Keratinocyte (primary cell): ENCODE results near the gene MIEF2. TPM values are rescaled to one million over a fixed set of nuclear protein-coding genes. Genes with fewer than 3 reads are reported as not detected.
"Not testable (repeated sequence)": the region's sequence is repeated elsewhere in the genome, so short reads cannot be mapped to it uniquely, and the experiment has no call there.

Experiments used
- DNase-seq: peaks from one replicate; pipeline ENCODE4 v3.0.0-alpha.2; 2011; ENCODE audit warnings: low read depth, missing footprints, low spot score
- FAIRE-seq: peaks from 2 replicates; lab custom pipeline; 2011; peaks lifted over from hg19 to GRCh38; lab: Jason Lieb, UNC
- H2AFZ ChIP-seq: 2 replicates; pipeline ENCODE4 v1.6.0; 2012; ENCODE audit warnings: low read length, control low read depth, inconsistent platforms; ENCODE audit not compliant: control insufficient read depth
- H3K27ac ChIP-seq: 2 replicates; pipeline ENCODE4 v1.5.1; 2011; ENCODE audit warnings: low read length; ENCODE audit not compliant: control insufficient read depth, insufficient read depth
- H3K27me3 ChIP-seq: 3 replicates; pipeline ENCODE4 v1.6.0; 2011; ENCODE audit warnings: low read length; ENCODE audit not compliant: control insufficient read depth, insufficient read depth; ENCODE audit errors: extremely low read depth
- H3K36me3 ChIP-seq, 2 experiments: 2 replicates in 1 of 2; 3 replicates in 1 of 2; pipeline ENCODE4 v1.5.1; 2011; ENCODE audit warnings: low read length in 2 of 2, mild to moderate bottlenecking in 1 of 2; ENCODE audit not compliant: control insufficient read depth in 2 of 2, insufficient read depth in 2 of 2; ENCODE audit errors: extremely low read depth in 1 of 2
- H3K4me1 ChIP-seq: 3 replicates; pipeline ENCODE4 v1.5.1; 2011; ENCODE audit warnings: low read length; ENCODE audit not compliant: control insufficient read depth, insufficient read depth; ENCODE audit errors: extremely low read depth
- H3K4me2 ChIP-seq: 3 replicates; pipeline ENCODE4 v1.6.0; 2011; ENCODE audit warnings: low read depth, low read length; ENCODE audit not compliant: control insufficient read depth, insufficient read depth; ENCODE audit errors: extremely low read depth
- H3K4me3 ChIP-seq, 3 experiments: fragments of 200-600 bp in 1 of 3; sonication (generic) in 1 of 3; 2 replicates in 2 of 3; 3 replicates in 1 of 3; pipeline ENCODE4 v1.5.1; 2011 to 2016; ENCODE audit warnings: low read length in 3 of 3, mild to moderate bottlenecking in 3 of 3, control low read depth in 2 of 3, inconsistent platforms in 1 of 3, low read depth in 1 of 3, mixed read lengths in 1 of 3, mixed run types in 1 of 3, moderate library complexity in 1 of 3; ENCODE audit not compliant: control insufficient read depth in 2 of 3, insufficient read depth in 2 of 3; ENCODE audit errors: extremely low read depth in 1 of 3
- H3K79me2 ChIP-seq: 2 replicates; pipeline ENCODE4 v1.6.0; 2012; ENCODE audit warnings: low read length; ENCODE audit not compliant: control insufficient read depth, insufficient read depth
- H3K9ac ChIP-seq: 3 replicates; pipeline ENCODE4 v1.6.0; 2011; ENCODE audit warnings: low read length; ENCODE audit not compliant: control insufficient read depth, insufficient read depth; ENCODE audit errors: extremely low read depth
- H3K9me1 ChIP-seq: 3 replicates; pipeline ENCODE4 v1.6.0; 2011; ENCODE audit warnings: low read length; ENCODE audit not compliant: control insufficient read depth, insufficient read depth; ENCODE audit errors: extremely low read depth
- H3K9me3 ChIP-seq: 2 replicates; pipeline ENCODE4 v1.5.1; 2012; ENCODE audit warnings: low read depth, low read length; ENCODE audit not compliant: control insufficient read depth
- H4K20me1 ChIP-seq: 3 replicates; pipeline ENCODE4 v1.6.0; 2011; ENCODE audit warnings: low read length; ENCODE audit not compliant: control insufficient read depth, insufficient read depth; ENCODE audit errors: extremely low read depth
- EZH2 ChIP-seq: IDR thresholded peaks from one replicate; pipeline ENCODE4 v1.6.1; 2012; ENCODE audit warnings: inconsistent platforms, mild to moderate bottlenecking, low read length, moderate library complexity
- dilution Hi-C: fragments of 300-500 bp; cut with MboI; formaldehyde crosslinking; loops from one replicate; pipeline ENCODE4 v1.7.0; 2020; ENCODE audit warnings: low sequenced_read_pairs; ENCODE audit not compliant: extremely low pct_ligation_motif_present
- polyA plus RNA-seq, 5 experiments: library from polyadenylated mRNA; depleted of rRNA in 3 of 5; stranded (reverse) in 3 of 5; stranded (forward) in 1 of 5; unstranded in 1 of 5; fragments of >200 nt; gene quantifications; 1 replicate in 1 of 5; 2 replicates in 3 of 5; 3 replicates in 1 of 5; pipeline versions ENCODE4 v1.2.1 to v1.2.3, GENCODE V29; 2011 to 2012; ENCODE audit warnings: missing spikeins in 2 of 5, low read depth in 1 of 5, low replicate concordance in 1 of 5
- TF ChIP-seq, protein P1 (sequence below), 3 experiments: IDR thresholded peaks in 1 of 3; conservative IDR thresholded peaks in 1 of 3; optimal IDR thresholded peaks in 1 of 3; 2 replicates in 2 of 3; 3 replicates in 1 of 3; pipeline versions ENCODE3 to v1.5.1; 2011; ENCODE audit warnings: low read length in 3 of 3, mild to moderate bottlenecking in 3 of 3, moderate library complexity in 2 of 3, control low read depth in 1 of 3, inconsistent platforms in 1 of 3; ENCODE audit not compliant: insufficient read depth in 2 of 3; ENCODE audit errors: extremely low read depth in 1 of 3

MIEF2 gene
- polyA plus RNA-seq, 1 donor (not counting 4 experiments of a cell fraction or from before 2014, with no cell fraction given): 7.9 TPM

DNA sequence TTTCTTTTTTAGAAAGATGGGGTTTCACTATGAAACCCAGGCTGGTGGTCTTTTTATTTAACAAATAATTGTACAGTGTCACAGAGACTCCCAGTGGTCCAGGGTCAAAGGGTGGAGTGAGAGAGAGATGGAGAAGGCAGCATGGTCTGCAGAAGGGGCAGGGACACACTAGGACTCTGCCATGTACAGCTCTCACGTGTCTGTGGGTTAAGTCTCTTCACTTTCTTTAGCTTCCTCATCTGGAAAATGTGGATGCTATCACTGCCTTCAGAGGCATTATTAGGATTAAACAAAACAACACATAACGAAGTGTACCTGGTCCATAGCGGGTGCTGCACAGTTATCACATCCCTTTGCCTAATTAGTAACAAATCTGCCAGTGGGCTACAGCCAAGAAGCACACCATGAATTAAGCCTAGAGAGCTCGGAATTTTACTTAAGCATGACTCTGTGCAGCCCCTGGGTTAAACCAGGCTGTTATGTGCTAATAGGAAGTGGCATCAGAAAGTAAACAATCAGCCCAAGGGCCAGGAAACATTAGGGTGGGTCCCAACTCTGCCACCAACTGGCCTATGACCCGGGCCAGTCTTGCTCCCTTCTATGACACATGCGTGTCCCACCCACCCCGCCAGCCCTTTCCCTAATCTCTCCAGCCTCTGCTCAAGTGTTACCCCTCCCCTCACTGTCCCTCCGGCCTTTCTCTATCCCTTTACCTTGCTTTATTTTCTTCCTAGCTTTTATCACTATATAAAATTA is 40.4 kb downstream of the MIEF2 start:
- H3K4me1 ChIP-seq: no peaks in the 10 kb centered on the region
- H3K27me3 ChIP-seq: no peaks in the 10 kb centered on the region
- no peaks in the 10 kb centered on the region for H3K9me1 ChIP-seq
- H3K79me2 ChIP-seq: no peaks in the 10 kb centered on the region
- no peak overlapping the region for H3K4me3 ChIP-seq
- no peak overlapping the region for H3K27ac ChIP-seq
- peaks cover 21 to 27% of the 10 kb centered on the region in 2 experiments for H3K36me3 ChIP-seq
- no peaks in the 10 kb centered on the region for H4K20me1 ChIP-seq
- dilution Hi-C loops: no loop called here
- DNase-seq (no peak), FAIRE-seq (no peak)
- H3K9ac ChIP-seq: no peak overlapping the region
- TF ChIP-seq, protein P1, sequence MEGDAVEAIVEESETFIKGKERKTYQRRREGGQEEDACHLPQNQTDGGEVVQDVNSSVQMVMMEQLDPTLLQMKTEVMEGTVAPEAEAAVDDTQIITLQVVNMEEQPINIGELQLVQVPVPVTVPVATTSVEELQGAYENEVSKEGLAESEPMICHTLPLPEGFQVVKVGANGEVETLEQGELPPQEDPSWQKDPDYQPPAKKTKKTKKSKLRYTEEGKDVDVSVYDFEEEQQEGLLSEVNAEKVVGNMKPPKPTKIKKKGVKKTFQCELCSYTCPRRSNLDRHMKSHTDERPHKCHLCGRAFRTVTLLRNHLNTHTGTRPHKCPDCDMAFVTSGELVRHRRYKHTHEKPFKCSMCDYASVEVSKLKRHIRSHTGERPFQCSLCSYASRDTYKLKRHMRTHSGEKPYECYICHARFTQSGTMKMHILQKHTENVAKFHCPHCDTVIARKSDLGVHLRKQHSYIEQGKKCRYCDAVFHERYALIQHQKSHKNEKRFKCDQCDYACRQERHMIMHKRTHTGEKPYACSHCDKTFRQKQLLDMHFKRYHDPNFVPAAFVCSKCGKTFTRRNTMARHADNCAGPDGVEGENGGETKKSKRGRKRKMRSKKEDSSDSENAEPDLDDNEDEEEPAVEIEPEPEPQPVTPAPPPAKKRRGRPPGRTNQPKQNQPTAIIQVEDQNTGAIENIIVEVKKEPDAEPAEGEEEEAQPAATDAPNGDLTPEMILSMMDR (optimal IDR thresholded peaks at IDR 0.05 in 1 of 3, IDR thresholded peaks at IDR 0.05 in 1 of 3, conservative IDR thresholded peaks at IDR 0.05 in 1 of 3; ENCODE audit: extremely low read depth in 1 of 3, insufficient read depth in 2 of 3, low read length in 3 of 3): no peak
- TF ChIP-seq EZH2: no peak
- H2AFZ ChIP-seq: no peak overlapping the region
- H3K4me2 ChIP-seq: no peak overlapping the region
- H3K9me3 ChIP-seq: no peaks in the 10 kb centered on the region

GRCh38 chr17:18303206-18303605 is 42.7 kb downstream of the MIEF2 start:
- H3K9me1 ChIP-seq, H3K27me3 ChIP-seq, H3K4me2 ChIP-seq, H3K9me3 ChIP-seq, FAIRE-seq, H4K20me1 ChIP-seq, H3K79me2 ChIP-seq, H3K4me3 ChIP-seq, H2AFZ ChIP-seq, H3K4me1 ChIP-seq, DNase-seq, dilution Hi-C loops, H3K9ac ChIP-seq, H3K27ac ChIP-seq: not testable (repeated sequence)
- H3K36me3 ChIP-seq: peaks cover 22 to 30% of the 10 kb centered on the region in 2 experiments
